ENCODE results near the gene EIF4A2. TPM values are rescaled to one million over a fixed set of nuclear protein-coding genes. Genes with fewer than 3 reads are reported as not detected.
A peak's percentile ranks its signal among the peaks of the same experiment; 100 is the strongest.

Gene EIF4A2
- total RNA-seq: 100 to 1,000 TPM; 266 to 346 TPM

GRCh38 chr3:186783058-186783730, at the start of gene EIF4A2:
Gene EIF4A2 (plus strand): TSS chr3:186783577. CDS start chr3:186783611, 34 bp downstream.
- H3K9me3 Mint-ChIP-seq: no peaks in the 10 kb centered on the region
- peak within 1 kb of the TSS; percentile 97 for H3K4me3 Mint-ChIP-seq
- H3K27ac Mint-ChIP-seq: peak within 1 kb of the TSS; percentile 100
- H3K4me1 Mint-ChIP-seq: peaks cover 26% of the 10 kb centered on the region
- peaks cover 59% of the 10 kb centered on the region for H3K36me3 Mint-ChIP-seq (ENCODE audit: low read depth)
- ATAC-seq (replicated peaks): peak; percentile 78
- H3K27me3 Mint-ChIP-seq: no peaks in the 10 kb centered on the region

GRCh38 chr3:186742618-186743380, 40.6 kb upstream of the EIF4A2 start:
- Mint-ChIP-seq H3K9me3 (no peaks in the 10 kb centered on the region), H3K4me1 (no peaks in the 10 kb centered on the region), H3K27ac (no peak overlapping the region), H3K27me3 (no peaks in the 10 kb centered on the region), H3K36me3 (ENCODE audit: low read depth) (no peaks in the 10 kb centered on the region), H3K4me3 (no peak overlapping the region)
- ATAC-seq (replicated peaks): no peak

GRCh38 chr3:186743666-186744065, 39.7 kb upstream of the EIF4A2 start:
- Mint-ChIP-seq H3K9me3 (no peaks in the 10 kb centered on the region), H3K4me3 (no peak overlapping the region), H3K36me3 (ENCODE audit: low read depth) (no peaks in the 10 kb centered on the region), H3K27me3 (no peaks in the 10 kb centered on the region), H3K4me1 (no peaks in the 10 kb centered on the region), H3K27ac (no peak overlapping the region)
- no peak for ATAC-seq (replicated peaks)

GRCh38 chr3:186746008-186746407, 37.4 kb upstream of the EIF4A2 start:
- Mint-ChIP-seq H3K4me1 (no peaks in the 10 kb centered on the region), H3K4me3 (no peak overlapping the region), H3K36me3 (ENCODE audit: low read depth) (no peaks in the 10 kb centered on the region), H3K27ac (no peak overlapping the region), H3K27me3 (no peaks in the 10 kb centered on the region), H3K9me3 (no peaks in the 10 kb centered on the region)
- no peak for ATAC-seq (replicated peaks)

GRCh38 chr3:186750316-186750715, 33.1 kb upstream of the EIF4A2 start:
- Mint-ChIP-seq H3K4me3 (no peak overlapping the region), H3K27ac (no peak overlapping the region), H3K27me3 (no peaks in the 10 kb centered on the region), H3K36me3 (ENCODE audit: low read depth) (no peaks in the 10 kb centered on the region), H3K9me3 (no peaks in the 10 kb centered on the region), H3K4me1 (peaks cover 4% of the 10 kb centered on the region)
- ATAC-seq (replicated peaks): no peak

GRCh38 chr3:186751480-186751879, 31.9 kb upstream of the EIF4A2 start:
- Mint-ChIP-seq H3K4me3 (no peak overlapping the region), H3K36me3 (ENCODE audit: low read depth) (no peaks in the 10 kb centered on the region), H3K4me1 (peaks cover 4% of the 10 kb centered on the region), H3K27me3 (no peaks in the 10 kb centered on the region), H3K27ac (no peak overlapping the region), H3K9me3 (no peaks in the 10 kb centered on the region)
- no peak for ATAC-seq (replicated peaks)

- Mint-ChIP-seq H3K4me1 (peaks cover 4% of the 10 kb centered on the region), H3K9me3 (no peaks in the 10 kb centered on the region), H3K36me3 (ENCODE audit: low read depth) (no peaks in the 10 kb centered on the region), H3K27ac (peak overlapping the region; percentile 82), H3K4me3 (peak overlapping the region; percentile 58), H3K27me3 (peaks cover 4% of the 10 kb centered on the region)
- no peak for ATAC-seq (replicated peaks)
These were observed 29.4 kb upstream of the EIF4A2 start for GRCh38 chr3:186754006-186754405.

- no peak for ATAC-seq (replicated peaks)
- Mint-ChIP-seq H3K27ac (no peak overlapping the region), H3K4me3 (no peak overlapping the region), H3K4me1 (peaks cover 4% of the 10 kb centered on the region), H3K27me3 (peaks cover 4% of the 10 kb centered on the region), H3K36me3 (ENCODE audit: low read depth) (no peaks in the 10 kb centered on the region), H3K9me3 (no peaks in the 10 kb centered on the region)
These were observed 28.5 kb upstream of the EIF4A2 start for GRCh38 chr3:186754871-186755270.

- Mint-ChIP-seq H3K27ac (no peak overlapping the region), H3K9me3 (no peaks in the 10 kb centered on the region), H3K27me3 (peaks cover 4% of the 10 kb centered on the region), H3K36me3 (ENCODE audit: low read depth) (no peaks in the 10 kb centered on the region), H3K4me3 (no peak overlapping the region), H3K4me1 (peaks cover 4% of the 10 kb centered on the region)
- ATAC-seq (replicated peaks): no peak
These were observed 26.2 kb upstream of the EIF4A2 start for GRCh38 chr3:186757214-186757613.

- no peak overlapping the region for H3K27ac Mint-ChIP-seq
These were observed 25.6 kb upstream of the EIF4A2 start for GRCh38 chr3:186757686-186758220.

GRCh38 chr3:186759231-186759930, 24.0 kb upstream of the EIF4A2 start:
- H3K27me3 Mint-ChIP-seq: peaks cover 4% of the 10 kb centered on the region
- no peak for ATAC-seq (replicated peaks)
- H3K27ac Mint-ChIP-seq: no peak overlapping the region
- no peaks in the 10 kb centered on the region for H3K36me3 Mint-ChIP-seq (ENCODE audit: low read depth)
- no peaks in the 10 kb centered on the region for H3K9me3 Mint-ChIP-seq
- no peaks in the 10 kb centered on the region for H3K4me1 Mint-ChIP-seq
- no peak overlapping the region for H3K4me3 Mint-ChIP-seq

More at GRCh38 chr3:186757686-186758220, 25.6 kb upstream of the EIF4A2 start:
- peaks cover 4% of the 10 kb centered on the region for H3K4me1 Mint-ChIP-seq
- peaks cover 4% of the 10 kb centered on the region for H3K27me3 Mint-ChIP-seq
- no peak overlapping the region for H3K4me3 Mint-ChIP-seq
- H3K36me3 Mint-ChIP-seq (ENCODE audit: low read depth): no peaks in the 10 kb centered on the region
- no peak for ATAC-seq (replicated peaks)
- no peaks in the 10 kb centered on the region for H3K9me3 Mint-ChIP-seq

- no peaks in the 10 kb centered on the region for H3K9me3 Mint-ChIP-seq
- peak; percentile 97 for ATAC-seq (replicated peaks)
- H3K4me3 Mint-ChIP-seq: no peak overlapping the region
- H3K27me3 Mint-ChIP-seq: peaks cover 4% of the 10 kb centered on the region
- no peaks in the 10 kb centered on the region for H3K4me1 Mint-ChIP-seq
- peak overlapping the region; percentile 54 for H3K27ac Mint-ChIP-seq
- H3K36me3 Mint-ChIP-seq (ENCODE audit: low read depth): no peaks in the 10 kb centered on the region
These were observed 23.1 kb upstream of the EIF4A2 start for GRCh38 chr3:186760141-186760833.

GRCh38 chr3:186760897-186761447, 22.4 kb upstream of the EIF4A2 start:
- H3K27ac Mint-ChIP-seq: no peak overlapping the region
- H3K4me1 Mint-ChIP-seq: no peaks in the 10 kb centered on the region
- H3K4me3 Mint-ChIP-seq: no peak overlapping the region
- no peaks in the 10 kb centered on the region for H3K9me3 Mint-ChIP-seq
- ATAC-seq (replicated peaks): no peak
- H3K27me3 Mint-ChIP-seq: peaks cover 4% of the 10 kb centered on the region
- H3K36me3 Mint-ChIP-seq (ENCODE audit: low read depth): no peaks in the 10 kb centered on the region

GRCh38 chr3:186772281-186772694, 11.1 kb upstream of the EIF4A2 start:
- Mint-ChIP-seq H3K9me3 (no peaks in the 10 kb centered on the region), H3K4me1 (no peaks in the 10 kb centered on the region), H3K36me3 (ENCODE audit: low read depth) (no peaks in the 10 kb centered on the region), H3K27me3 (no peaks in the 10 kb centered on the region), H3K27ac (peak overlapping the region; percentile 83), H3K4me3 (peak overlapping the region; percentile 86)
- ATAC-seq (replicated peaks): peak; percentile 49
